H9 (cell line): ENCODE data around the gene FHIT. TPM values are rescaled to one million over a fixed set of nuclear protein-coding genes. Genes with fewer than 3 reads are reported as not detected.

Experiments used
- DNase-seq: peaks from one replicate; pipeline ENCODE4 v3.0.0-alpha.2; 2017
- H2AFZ ChIP-seq: one replicate; pipeline ENCODE4 v1.6.1; 2013; ENCODE audit warnings: mild to moderate bottlenecking, low read length, control low read depth, moderate library complexity
- H2AK5ac ChIP-seq: 2 replicates; pipeline ENCODE4 v1.6.1; 2013; ENCODE audit warnings: low read length, control low read depth, mixed read lengths; ENCODE audit not compliant: insufficient read length
- H2BK120ac ChIP-seq: one replicate; pipeline ENCODE4 v1.6.1; 2013; ENCODE audit warnings: low read depth, mild to moderate bottlenecking, low read length, control low read depth, inconsistent platforms; ENCODE audit not compliant: poor library complexity, severe bottlenecking
- H2BK12ac ChIP-seq: 2 replicates; pipeline ENCODE4 v1.6.1; 2013; ENCODE audit warnings: low read length, control low read depth, mixed read lengths, low read depth; ENCODE audit not compliant: insufficient read length
- H2BK15ac ChIP-seq: 2 replicates; pipeline ENCODE4 v1.6.1; 2013; ENCODE audit warnings: low read depth, low read length, control low read depth
- H2BK20ac ChIP-seq: one replicate; pipeline ENCODE4 v1.6.1; 2013; ENCODE audit warnings: low read depth, mild to moderate bottlenecking, low read length, control low read depth, inconsistent platforms; ENCODE audit not compliant: poor library complexity, severe bottlenecking
- H2BK5ac ChIP-seq: 2 replicates; pipeline ENCODE4 v1.6.1; 2013; ENCODE audit warnings: low read length, control low read depth, mixed read lengths; ENCODE audit not compliant: insufficient read length
- H3K14ac ChIP-seq: 2 replicates; pipeline ENCODE4 v1.6.1; 2013; ENCODE audit warnings: low read length, control low read depth; ENCODE audit not compliant: insufficient read depth
- H3K18ac ChIP-seq: 2 replicates; pipeline ENCODE4 v1.6.1; 2013; ENCODE audit warnings: low read depth, mild to moderate bottlenecking, mixed read lengths, low read length, control low read depth; ENCODE audit not compliant: insufficient read length
- H3K23ac ChIP-seq: 2 replicates; pipeline ENCODE4 v1.6.1; 2013; ENCODE audit warnings: low read length, control low read depth, mixed read lengths, low read depth; ENCODE audit not compliant: insufficient read length
- H3K23me2 ChIP-seq: 2 replicates; pipeline ENCODE4 v1.6.1; 2013; ENCODE audit warnings: low read depth, mild to moderate bottlenecking, mixed read lengths, low read length, control low read depth; ENCODE audit not compliant: insufficient read length, poor library complexity, severe bottlenecking
- H3K27ac ChIP-seq: 2 replicates; pipeline ENCODE4 v1.5.1; 2013; ENCODE audit warnings: low read length, control low read depth, mixed read lengths, low read depth; ENCODE audit not compliant: insufficient read length
- H3K27me3 ChIP-seq: 2 replicates; pipeline ENCODE4 v1.6.1; 2013; ENCODE audit warnings: low read length, control low read depth, inconsistent platforms; ENCODE audit not compliant: insufficient read depth
- H3K4ac ChIP-seq: 2 replicates; pipeline ENCODE4 v1.6.1; 2013; ENCODE audit warnings: low read depth, mild to moderate bottlenecking, control low read depth, inconsistent platforms, low read length, moderate library complexity
- H3K4me1 ChIP-seq: 2 replicates; pipeline ENCODE4 v1.6.1; 2013; ENCODE audit warnings: low read length, control low read depth, inconsistent platforms; ENCODE audit not compliant: insufficient read depth
- H3K4me2 ChIP-seq: 2 replicates; pipeline ENCODE4 v1.6.1; 2013; ENCODE audit warnings: low read length, control low read depth, mixed read lengths; ENCODE audit not compliant: insufficient read length, insufficient read depth
- H3K56ac ChIP-seq: 2 replicates; pipeline ENCODE4 v1.6.1; 2013; ENCODE audit warnings: low read depth, mild to moderate bottlenecking, mixed read lengths, low read length, control low read depth; ENCODE audit not compliant: insufficient read length
- H3K79me1 ChIP-seq: 2 replicates; pipeline ENCODE4 v1.6.1; 2013; ENCODE audit warnings: low read depth, mild to moderate bottlenecking, moderate library complexity, low read length, control low read depth, inconsistent platforms; ENCODE audit not compliant: insufficient read depth, poor library complexity, severe bottlenecking
- H3K79me2 ChIP-seq: 2 replicates; pipeline ENCODE4 v1.6.1; 2013; ENCODE audit warnings: low read length, control low read depth, inconsistent platforms; ENCODE audit not compliant: insufficient read depth
- H3K9ac ChIP-seq: 2 replicates; pipeline ENCODE4 v1.6.1; 2013; ENCODE audit warnings: low read length, control low read depth, mixed read lengths; ENCODE audit not compliant: insufficient read length; ENCODE audit errors: extremely low read depth
- H3K9me3 ChIP-seq: one replicate; pipeline ENCODE4 v1.6.1; 2013; ENCODE audit warnings: low read depth, low read length, inconsistent platforms; ENCODE audit not compliant: control insufficient read depth
- H3T11ph ChIP-seq: one replicate; pipeline ENCODE4 v1.6.1; 2013; ENCODE audit warnings: mild to moderate bottlenecking, low read length, control low read depth, inconsistent platforms
- H4K20me1 ChIP-seq: one replicate; pipeline ENCODE4 v1.6.1; 2013; ENCODE audit not compliant: control insufficient read depth, insufficient read length, insufficient read depth
- H4K5ac ChIP-seq: 2 replicates; pipeline ENCODE4 v1.6.1; 2013; ENCODE audit warnings: low read depth, mild to moderate bottlenecking, mixed read lengths, low read length, control low read depth; ENCODE audit not compliant: insufficient read length
- H4K8ac ChIP-seq: replicated peaks from 2 replicates; pipeline ENCODE4 v1.6.1; 2013; ENCODE audit warnings: low read length, control low read depth, mixed read lengths, low read depth; ENCODE audit not compliant: insufficient read length
- H4K91ac ChIP-seq: 2 replicates; pipeline ENCODE4 v1.6.1; 2013; ENCODE audit warnings: low read depth, mild to moderate bottlenecking, moderate library complexity, mixed read lengths, low read length, control low read depth; ENCODE audit not compliant: insufficient read length
- H3K27ac Mint-ChIP-seq, 3 experiments: 2 replicates in 2 of 3; 3 replicates in 1 of 3; pipeline ENCODE4 v1.8.0; 2020 to 2021; ENCODE audit warnings: mixed read lengths in 3 of 3, mild to moderate bottlenecking in 1 of 3, moderate library complexity in 1 of 3
- H3K27me3 Mint-ChIP-seq: 2 replicates; pipeline ENCODE4 v1.8.0; 2021; ENCODE audit warnings: low read depth, mild to moderate bottlenecking, moderate library complexity, mixed read lengths
- H3K36me3 Mint-ChIP-seq, 3 experiments: 2 replicates in 2 of 3; 3 replicates in 1 of 3; pipeline ENCODE4 v1.8.0; 2020 to 2021; ENCODE audit warnings: low read depth in 3 of 3, mixed read lengths in 3 of 3; ENCODE audit not compliant: insufficient read depth in 1 of 3
- H3K4me1 Mint-ChIP-seq, 2 experiments: 2 replicates each; pipeline ENCODE4 v1.8.0; 2020; ENCODE audit warnings: mixed read lengths in 2 of 2
- H3K4me3 Mint-ChIP-seq, 2 experiments: 2 replicates in 1 of 2; 3 replicates in 1 of 2; pipeline ENCODE4 v1.8.0; 2020 to 2021; ENCODE audit warnings: mild to moderate bottlenecking in 2 of 2, mixed read lengths in 2 of 2, moderate library complexity in 1 of 2
- H3K9me3 Mint-ChIP-seq, 2 experiments: 2 replicates in 1 of 2; 3 replicates in 1 of 2; pipeline ENCODE4 v1.8.0; 2020; ENCODE audit warnings: mild to moderate bottlenecking in 2 of 2, mixed read lengths in 2 of 2, moderate library complexity in 1 of 2
- CTCF ChIP-seq: fragments of 200-600 bp; sonication (generic); conservative IDR thresholded peaks from 3 replicates; pipeline ENCODE4 v1.8.0; 2021; ENCODE audit warnings: antibody characterized with exemption, mild to moderate bottlenecking
- WGBS: extraction: QIAGEN DNeasy Blood & Tissue Kit; methylation state at CpG from one replicate; pipeline ENCODE4 v1.1.7; 2013; ENCODE audit warnings: missing lambda C conversion rate, low lambda C conversion rate, mixed read lengths; ENCODE audit not compliant: insufficient read length; ENCODE audit errors: extremely low coverage; 5-methylcytosine and 5-hydroxymethylcytosine counted together
- total RNA-seq: library from RNA; stranded (reverse); gene quantifications from 2 replicates; pipeline ENCODE4 v1.2.1, GENCODE V29; 2021

Gene FHIT
- total RNA-seq, 1 experiment from 2014 or later: 3.0 TPM

- no peak for TF ChIP-seq CTCF
- H3K23ac ChIP-seq: no peak overlapping the region
- Mint-ChIP-seq H3K27me3 (no peaks in the 10 kb centered on the region), H3K36me3 (no peaks in the 10 kb centered on the region), H3K4me3 (no peak overlapping the region), H3K4me1 (peaks cover 4 to 6% of the 10 kb centered on the region in 2 experiments), H3K27ac (no peak overlapping the region), H3K9me3 (no peaks in the 10 kb centered on the region)
- H3K4ac ChIP-seq: no peak overlapping the region
- H2BK5ac ChIP-seq: no peak overlapping the region
- no peak overlapping the region for H4K8ac ChIP-seq
- no peak overlapping the region for H2BK120ac ChIP-seq
- H3K14ac ChIP-seq: no peak overlapping the region
- no CpG with 5 or more reads among the region's 2 CpGs for WGBS
- H2BK20ac ChIP-seq: no peak overlapping the region
- no peak overlapping the region for H2BK15ac ChIP-seq
- no peak overlapping the region for H3K56ac ChIP-seq
- H3K9ac ChIP-seq: no peak overlapping the region
- no peaks in the 10 kb centered on the region for H3K79me1 ChIP-seq
- H3K4me2 ChIP-seq: no peak overlapping the region
- H3K18ac ChIP-seq: no peak overlapping the region
- no peaks in the 10 kb centered on the region for H3K79me2 ChIP-seq
- no peak overlapping the region for H4K91ac ChIP-seq
- no peaks in the 10 kb centered on the region for H3K23me2 ChIP-seq
- H4K20me1 ChIP-seq: no peaks in the 10 kb centered on the region
- no peak overlapping the region for H3K27ac ChIP-seq
- no peaks in the 10 kb centered on the region for H3K4me1 ChIP-seq
- no peak overlapping the region for H2BK12ac ChIP-seq
- H2AK5ac ChIP-seq: no peak overlapping the region
- no peak overlapping the region for H4K5ac ChIP-seq
- H3K27me3 ChIP-seq: no peaks in the 10 kb centered on the region
- H2AFZ ChIP-seq: no peak overlapping the region
- DNase-seq: no peak
- H3K9me3 ChIP-seq: no peaks in the 10 kb centered on the region
- no peak overlapping the region for H3T11ph ChIP-seq
Measured at GRCh38 chr3:61110576-61110975, 140.7 kb downstream of the FHIT start.
